HepG2 (cell line): ENCODE results near the gene TRIM10. TPM values are rescaled to one million over a fixed set of nuclear protein-coding genes. Genes with fewer than 3 reads are reported as not detected.
A peak's percentile ranks its signal among the peaks of the same experiment; 100 is the strongest.

Experiments
- ATF5 ChIP-seq: sonication (generic); formaldehyde crosslinking; IDR thresholded peaks from 2 replicates; pipeline ENCODE4 v1.4.0; 2020; ENCODE audit warnings: mild to moderate bottlenecking, low read depth, missing genetic modification reagents
- ESRRA ChIP-seq: sonication (generic); formaldehyde crosslinking; IDR thresholded peaks from 2 replicates; pipeline ENCODE4 v1.5.1; 2020; ENCODE audit warnings: mild to moderate bottlenecking, low read depth, missing genetic modification reagents
- GTF3A ChIP-seq: sonication (generic); formaldehyde crosslinking; conservative IDR thresholded peaks from 2 replicates; pipeline ENCODE4 v1.4.0; 2020; ENCODE audit warnings: mild to moderate bottlenecking, missing genetic modification reagents
- KLF12 ChIP-seq: sonication (generic); formaldehyde crosslinking; IDR thresholded peaks from 2 replicates; pipeline ENCODE4 v1.4.0; 2020; ENCODE audit warnings: missing genetic modification reagents, borderline replicate concordance
- KLF16 ChIP-seq, 2 experiments: sonication (generic) in 1 of 2; formaldehyde crosslinking in 1 of 2; IDR thresholded peaks; 2 replicates each; pipeline versions ENCODE4 v1.6.1 to v1.8.0; 2016 to 2023; ENCODE audit warnings: missing genetic modification reagents in 2 of 2, missing compliant biosample characterization in 1 of 2
- MEIS1 ChIP-seq: sonication (generic); formaldehyde crosslinking; IDR thresholded peaks from 2 replicates; pipeline ENCODE4 v1.9.0; 2021; ENCODE audit warnings: mild to moderate bottlenecking, missing genetic modification reagents, moderate library complexity, borderline replicate concordance
- MXD4 ChIP-seq: IDR thresholded peaks from 2 replicates; pipeline ENCODE4 v1.6.1; 2016; ENCODE audit warnings: mild to moderate bottlenecking, missing biosample characterization, missing genetic modification reagents
- TBX2 ChIP-seq: sonication (generic); formaldehyde crosslinking; IDR thresholded peaks from 2 replicates; pipeline ENCODE4 v1.5.0; 2020; ENCODE audit warnings: missing genetic modification reagents, mild to moderate bottlenecking, borderline replicate concordance
- ZBTB21 ChIP-seq: sonication (generic); formaldehyde crosslinking; IDR thresholded peaks from 2 replicates; pipeline ENCODE4 v1.4.0; 2020; ENCODE audit warnings: missing genetic modification reagents
- ZBTB7B ChIP-seq: sonication (generic); formaldehyde crosslinking; IDR thresholded peaks from 2 replicates; pipeline ENCODE4 v1.4.0; 2020; ENCODE audit warnings: missing genetic modification reagents
- ZNF256 ChIP-seq: sonication (generic); formaldehyde crosslinking; conservative IDR thresholded peaks from 2 replicates; pipeline ENCODE4 v1.4.0; 2020; ENCODE audit warnings: missing genetic modification reagents
- ZNF432 ChIP-seq: sonication (generic); formaldehyde crosslinking; IDR thresholded peaks from 2 replicates; pipeline ENCODE4 v1.5.0; 2020; ENCODE audit warnings: missing genetic modification reagents, mild to moderate bottlenecking, borderline replicate concordance
- ZNF564 ChIP-seq: sonication (generic); formaldehyde crosslinking; IDR thresholded peaks from 2 replicates; pipeline ENCODE4 v1.8.1; 2023; ENCODE audit warnings: mild to moderate bottlenecking, missing genetic modification reagents
- ZNF772 ChIP-seq: sonication (generic); formaldehyde crosslinking; IDR thresholded peaks from 2 replicates; pipeline ENCODE4 v1.5.0; 2020; ENCODE audit warnings: mild to moderate bottlenecking, missing genetic modification reagents
- ZNF777 ChIP-seq: sonication (generic); formaldehyde crosslinking; IDR thresholded peaks from 2 replicates; pipeline ENCODE4 v1.4.0; 2020; ENCODE audit warnings: missing genetic modification reagents
- ZNF781 ChIP-seq: sonication (generic); formaldehyde crosslinking; IDR thresholded peaks from 2 replicates; pipeline ENCODE4 v1.5.1; 2020; ENCODE audit warnings: borderline replicate concordance, mild to moderate bottlenecking, missing genetic modification reagents; ENCODE audit errors: not compliant biosample characterization
- polyA plus RNA-seq, 8 experiments: library from polyadenylated mRNA; depleted of rRNA in 3 of 8; stranded (reverse) in 7 of 8; unstranded in 1 of 8; fragments of >200 nt; fragmentation: Illumina TruSeq in 4 of 8; extraction: Trizol in 4 of 8; gene quantifications; 2 replicates each; pipeline versions ENCODE4 v1.2.1 to v1.2.3, GENCODE V29; 2011 to 2016; ENCODE audit warnings: low read depth in 4 of 8, missing spikeins in 1 of 8, mixed read lengths in 1 of 8; ENCODE audit not compliant: insufficient read depth in 1 of 8
- total RNA-seq, 5 experiments: library from RNA; depleted of rRNA; stranded (reverse); fragments of >200 nt; fragmentation: Illumina TruSeq; extraction: Trizol; gene quantifications; 2 replicates each; pipeline ENCODE4 v1.2.3, GENCODE V29; 2016; ENCODE audit warnings: low read depth in 1 of 5
- TF ChIP-seq, protein P1 (sequence below): sonication (generic); formaldehyde crosslinking; IDR thresholded peaks from 2 replicates; pipeline ENCODE4 v1.9.0; 2021; ENCODE audit warnings: missing genetic modification reagents, borderline replicate concordance
- TF ChIP-seq, protein P2 (sequence below): sonication (generic); formaldehyde crosslinking; IDR thresholded peaks from 2 replicates; pipeline ENCODE4 v1.4.0; 2020; ENCODE audit warnings: mild to moderate bottlenecking, missing genetic modification reagents
- TF ChIP-seq, protein P3 (sequence below): sonication (generic); formaldehyde crosslinking; IDR thresholded peaks from 2 replicates; pipeline ENCODE4 v1.4.0; 2020; ENCODE audit warnings: mild to moderate bottlenecking, missing genetic modification reagents
- TF ChIP-seq, protein P4 (sequence below): IDR thresholded peaks from 2 replicates; pipeline ENCODE4 v1.6.1; 2012; ENCODE audit warnings: low read depth, low read length, improper control_type of control experiment

The TRIM10 gene
- total and polyA plus RNA-seq, 2 of the 13 experiments (the other 11 are each of a cell fraction or from before 2014, with no cell fraction given): 4.1 to 6.8 TPM

- TF ChIP-seq, protein P1, sequence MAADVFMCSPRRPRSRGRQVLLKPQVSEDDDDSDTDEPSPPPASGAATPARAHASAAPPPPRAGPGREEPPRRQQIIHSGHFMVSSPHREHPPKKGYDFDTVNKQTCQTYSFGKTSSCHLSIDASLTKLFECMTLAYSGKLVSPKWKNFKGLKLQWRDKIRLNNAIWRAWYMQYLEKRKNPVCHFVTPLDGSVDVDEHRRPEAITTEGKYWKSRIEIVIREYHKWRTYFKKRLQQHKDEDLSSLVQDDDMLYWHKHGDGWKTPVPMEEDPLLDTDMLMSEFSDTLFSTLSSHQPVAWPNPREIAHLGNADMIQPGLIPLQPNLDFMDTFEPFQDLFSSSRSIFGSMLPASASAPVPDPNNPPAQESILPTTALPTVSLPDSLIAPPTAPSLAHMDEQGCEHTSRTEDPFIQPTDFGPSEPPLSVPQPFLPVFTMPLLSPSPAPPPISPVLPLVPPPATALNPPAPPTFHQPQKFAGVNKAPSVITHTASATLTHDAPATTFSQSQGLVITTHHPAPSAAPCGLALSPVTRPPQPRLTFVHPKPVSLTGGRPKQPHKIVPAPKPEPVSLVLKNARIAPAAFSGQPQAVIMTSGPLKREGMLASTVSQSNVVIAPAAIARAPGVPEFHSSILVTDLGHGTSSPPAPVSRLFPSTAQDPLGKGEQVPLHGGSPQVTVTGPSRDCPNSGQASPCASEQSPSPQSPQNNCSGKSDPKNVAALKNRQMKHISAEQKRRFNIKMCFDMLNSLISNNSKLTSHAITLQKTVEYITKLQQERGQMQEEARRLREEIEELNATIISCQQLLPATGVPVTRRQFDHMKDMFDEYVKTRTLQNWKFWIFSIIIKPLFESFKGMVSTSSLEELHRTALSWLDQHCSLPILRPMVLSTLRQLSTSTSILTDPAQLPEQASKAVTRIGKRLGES (CRISPR knock-in tag): no peak
- TF ChIP-seq KLF16 (CRISPR knock-in tag; IDR thresholded peaks at IDR 0.05): peak; percentile 13 to 23; a peak in 1 of 4 replicates
- TF ChIP-seq, protein P2, sequence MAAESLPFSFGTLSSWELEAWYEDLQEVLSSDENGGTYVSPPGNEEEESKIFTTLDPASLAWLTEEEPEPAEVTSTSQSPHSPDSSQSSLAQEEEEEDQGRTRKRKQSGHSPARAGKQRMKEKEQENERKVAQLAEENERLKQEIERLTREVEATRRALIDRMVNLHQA (CRISPR knock-in tag): no peak
- TF ChIP-seq ZNF432 (CRISPR knock-in tag): no peak
- no peak; the same call in 1 of the 2 replicates for TF ChIP-seq ZNF777 (CRISPR knock-in tag)
- TF ChIP-seq ESRRA (CRISPR knock-in tag): peak; percentile 51; the same call in 1 of the 2 replicates
- peak; percentile 65; the same call in 1 of the 2 replicates for TF ChIP-seq ATF5
- TF ChIP-seq MEIS1 (CRISPR knock-in tag): peak; percentile 86
- TF ChIP-seq ZNF772 (CRISPR knock-in tag): peak; percentile 87
- no peak; the same call in 1 of the 2 replicates for TF ChIP-seq KLF12 (CRISPR knock-in tag)
- TF ChIP-seq, protein P3, sequence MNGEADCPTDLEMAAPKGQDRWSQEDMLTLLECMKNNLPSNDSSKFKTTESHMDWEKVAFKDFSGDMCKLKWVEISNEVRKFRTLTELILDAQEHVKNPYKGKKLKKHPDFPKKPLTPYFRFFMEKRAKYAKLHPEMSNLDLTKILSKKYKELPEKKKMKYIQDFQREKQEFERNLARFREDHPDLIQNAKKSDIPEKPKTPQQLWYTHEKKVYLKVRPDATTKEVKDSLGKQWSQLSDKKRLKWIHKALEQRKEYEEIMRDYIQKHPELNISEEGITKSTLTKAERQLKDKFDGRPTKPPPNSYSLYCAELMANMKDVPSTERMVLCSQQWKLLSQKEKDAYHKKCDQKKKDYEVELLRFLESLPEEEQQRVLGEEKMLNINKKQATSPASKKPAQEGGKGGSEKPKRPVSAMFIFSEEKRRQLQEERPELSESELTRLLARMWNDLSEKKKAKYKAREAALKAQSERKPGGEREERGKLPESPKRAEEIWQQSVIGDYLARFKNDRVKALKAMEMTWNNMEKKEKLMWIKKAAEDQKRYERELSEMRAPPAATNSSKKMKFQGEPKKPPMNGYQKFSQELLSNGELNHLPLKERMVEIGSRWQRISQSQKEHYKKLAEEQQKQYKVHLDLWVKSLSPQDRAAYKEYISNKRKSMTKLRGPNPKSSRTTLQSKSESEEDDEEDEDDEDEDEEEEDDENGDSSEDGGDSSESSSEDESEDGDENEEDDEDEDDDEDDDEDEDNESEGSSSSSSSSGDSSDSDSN (CRISPR knock-in tag): peak; percentile 87
- peak; percentile 87; the same call in 1 of the 2 replicates for TF ChIP-seq TBX2
- TF ChIP-seq, protein P4, sequence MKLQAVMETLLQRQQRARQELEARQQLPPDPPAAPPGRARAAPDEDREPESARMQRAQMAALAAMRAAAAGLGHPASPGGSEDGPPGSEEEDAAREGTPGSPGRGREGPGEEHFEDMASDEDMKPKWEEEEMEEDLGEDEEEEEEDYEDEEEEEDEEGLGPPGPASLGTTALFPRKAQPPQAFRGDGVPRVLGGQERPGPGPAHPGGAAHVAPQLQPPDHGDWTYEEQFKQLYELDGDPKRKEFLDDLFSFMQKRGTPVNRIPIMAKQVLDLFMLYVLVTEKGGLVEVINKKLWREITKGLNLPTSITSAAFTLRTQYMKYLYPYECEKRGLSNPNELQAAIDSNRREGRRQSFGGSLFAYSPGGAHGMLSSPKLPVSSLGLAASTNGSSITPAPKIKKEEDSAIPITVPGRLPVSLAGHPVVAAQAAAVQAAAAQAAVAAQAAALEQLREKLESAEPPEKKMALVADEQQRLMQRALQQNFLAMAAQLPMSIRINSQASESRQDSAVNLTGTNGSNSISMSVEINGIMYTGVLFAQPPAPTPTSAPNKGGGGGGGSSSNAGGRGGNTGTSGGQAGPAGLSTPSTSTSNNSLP: no peak
- TF ChIP-seq ZBTB21: no peak
- peak; percentile 83; the same call in 1 of the 2 replicates for TF ChIP-seq ZNF256 (CRISPR knock-in tag)
- peak; percentile 69 for TF ChIP-seq MXD4 (CRISPR knock-in tag)
- TF ChIP-seq ZNF781 (CRISPR knock-in tag): no peak
- peak; percentile 92 for TF ChIP-seq GTF3A
- TF ChIP-seq ZBTB7B (CRISPR knock-in tag): peak; percentile 48; the same call in 1 of the 2 replicates
- no peak; the same call in 1 of the 2 replicates for TF ChIP-seq ZNF564 (CRISPR knock-in tag)
Observed at GRCh38 chr6:30163090-30163917, 2.3 kb upstream of the TRIM10 start, which contains the start of gene TRIM15 (continued).
